CD8-positive, alpha-beta memory T cell (primary cell): ENCODE measurements around the gene WFDC1. TPM values are rescaled to one million over a fixed set of nuclear protein-coding genes. Genes with fewer than 3 reads are reported as not detected.

Source experiments
- CTCF ChIA-PET: fragments of 350-600 bp; sonication (Branson Sonifier 250); formaldehyde crosslinking; loops from one replicate; lab custom pipeline; 2021; ENCODE audit warnings: antibody characterized with exemption; lab: Charles Lee
- POLR2A ChIA-PET: fragments of 350-600 bp; sonication (Branson Sonifier 250); formaldehyde crosslinking; loops from one replicate; lab custom pipeline; 2021; ENCODE audit warnings: antibody characterized with exemption; lab: Charles Lee
- DNase-seq, 5 donors: peaks; one replicate each; pipeline versions ENCODE4 v3.0.0 to v3.0.0-alpha.2; 2020 to 2022; ENCODE audit warnings: mixed read lengths in 1 of 5
- H3K27ac ChIP-seq: one replicate; pipeline ENCODE4 v1.7.0; 2013; ENCODE audit warnings: low read depth, mild to moderate bottlenecking, low read length, moderate library complexity
- H3K27me3 ChIP-seq: 2 replicates; pipeline ENCODE4 v1.7.0; 2013; ENCODE audit warnings: low read length, mild to moderate bottlenecking; ENCODE audit not compliant: insufficient read depth, poor library complexity, severe bottlenecking
- H3K36me3 ChIP-seq: 2 replicates; pipeline ENCODE4 v1.7.0; 2013; ENCODE audit warnings: mild to moderate bottlenecking, low read length, moderate library complexity; ENCODE audit not compliant: insufficient read depth
- H3K4me1 ChIP-seq: 2 replicates; pipeline ENCODE4 v1.7.0; 2013; ENCODE audit warnings: mild to moderate bottlenecking, low read length, moderate library complexity; ENCODE audit not compliant: insufficient read depth
- H3K4me3 ChIP-seq: 2 replicates; pipeline ENCODE4 v1.7.0; 2013; ENCODE audit warnings: mild to moderate bottlenecking, low read length
- H3K9me3 ChIP-seq: 2 replicates; pipeline ENCODE4 v1.7.0; 2013; ENCODE audit warnings: mild to moderate bottlenecking, low read length
- H3K27ac Mint-ChIP-seq, 8 donors: one replicate each; pipeline ENCODE4 v1.8.0; 2020 to 2021; ENCODE audit warnings: mixed read lengths in 8 of 8, mild to moderate bottlenecking in 6 of 8, inconsistent platforms in 3 of 8, moderate library complexity in 3 of 8
- H3K27me3 Mint-ChIP-seq, 2 donors: one replicate each; pipeline ENCODE4 v1.8.0; 2020 to 2021; ENCODE audit warnings: mixed read lengths in 2 of 2, mild to moderate bottlenecking in 1 of 2, moderate library complexity in 1 of 2
- H3K36me3 Mint-ChIP-seq, 3 donors: one replicate each; pipeline ENCODE4 v1.8.0; 2020 to 2021; ENCODE audit warnings: mixed read lengths in 3 of 3, inconsistent platforms in 1 of 3, mild to moderate bottlenecking in 1 of 3
- H3K4me1 Mint-ChIP-seq, 3 donors: one replicate each; pipeline ENCODE4 v1.8.0; 2020 to 2021; ENCODE audit warnings: mixed read lengths in 3 of 3, inconsistent platforms in 1 of 3, mild to moderate bottlenecking in 1 of 3
- H3K4me3 Mint-ChIP-seq, 7 donors: one replicate each; pipeline ENCODE4 v1.8.0; 2020 to 2021; ENCODE audit warnings: mixed read lengths in 7 of 7, mild to moderate bottlenecking in 6 of 7, moderate library complexity in 4 of 7, inconsistent platforms in 2 of 7
- H3K9me3 Mint-ChIP-seq, 5 donors: one replicate each; pipeline ENCODE4 v1.8.0; 2020 to 2022; ENCODE audit warnings: mixed read lengths in 5 of 5, mild to moderate bottlenecking in 3 of 5, moderate library complexity in 2 of 5, inconsistent platforms in 1 of 5
- polyA plus RNA-seq: library from polyadenylated mRNA; unstranded; fragments of 300-500 nt; fragmentation: Illumina TruSeq; gene quantifications from one replicate; pipeline ENCODE4 v1.2.3, GENCODE V29; 2021
- total RNA-seq, 2 experiments: library from RNA; stranded (reverse); gene quantifications; one replicate each; pipeline ENCODE4 v1.2.3, GENCODE V29; 2021

Gene WFDC1
- total and polyA plus RNA-seq, 3 experiments from 2014 or later, result not detected

- H3K4me1 ChIP-seq, result no peaks in the 10 kb centered on the region
- Mint-ChIP-seq H3K27me3 (peaks cover 13 to 30% of the 10 kb centered on the region in 2 donors), H3K4me1 (no peaks in the 10 kb centered on the region), H3K4me3 (no peak overlapping the region), H3K9me3 (no peaks in the 10 kb centered on the region), H3K27ac (no peak overlapping the region), H3K36me3 (no peaks in the 10 kb centered on the region)
- no peaks in the 10 kb centered on the region for H3K9me3 ChIP-seq
- no peaks in the 10 kb centered on the region for H3K27me3 ChIP-seq
- no peaks in the 10 kb centered on the region for H3K36me3 ChIP-seq
- H3K27ac ChIP-seq, result no peak overlapping the region
- DNase-seq, result no peak
- CTCF ChIA-PET, result no interaction called here
- POLR2A ChIA-PET, result no interaction called here
- no peak overlapping the region for H3K4me3 ChIP-seq
Measured at GRCh38 chr16:84284154-84284722, 10.4 kb upstream of the WFDC1 start.

- no peak overlapping the region for H3K27ac Mint-ChIP-seq
- H3K36me3 Mint-ChIP-seq, result no peaks in the 10 kb centered on the region
- H3K36me3 ChIP-seq, result no peaks in the 10 kb centered on the region
- no peak overlapping the region for H3K4me3 ChIP-seq
- H3K27ac ChIP-seq, result no peak overlapping the region
- no peak overlapping the region for H3K4me3 Mint-ChIP-seq
- H3K9me3 ChIP-seq, result no peaks in the 10 kb centered on the region
- CTCF ChIA-PET, result interaction anchor here (1.7 kb wide), 1 partner anchor 10 kb away, joined by 5 read pairs; no protein-coding TSS in a partner anchor
- no peaks in the 10 kb centered on the region for H3K27me3 ChIP-seq
- peaks cover 14 to 41% of the 10 kb centered on the region in 2 donors for H3K27me3 Mint-ChIP-seq
- H3K4me1 ChIP-seq, result no peaks in the 10 kb centered on the region
- no peaks in the 10 kb centered on the region for H3K9me3 Mint-ChIP-seq
- DNase-seq, result no peak
- no peaks in the 10 kb centered on the region for H3K4me1 Mint-ChIP-seq
- POLR2A ChIA-PET, result no interaction called here
Measured at GRCh38 chr16:84286578-84287240, 8.0 kb upstream of the WFDC1 start.

GRCh38 chr16:84288902-84289301 lies 5.8 kb upstream of the WFDC1 start:
- Mint-ChIP-seq H3K9me3 (peaks cover 0 to 2% (median 0%) of the 10 kb centered on the region in 5 donors), H3K27me3 (peaks cover 17 to 55% of the 10 kb centered on the region in 2 donors), H3K27ac (no peak overlapping the region), H3K4me1 (peaks cover 0 to under 1% (median 0%) of the 10 kb centered on the region in 3 donors), H3K36me3 (no peaks in the 10 kb centered on the region), H3K4me3 (no peak overlapping the region)
- Histone ChIP-seq H3K36me3 (no peaks in the 10 kb centered on the region), H3K4me1 (no peaks in the 10 kb centered on the region), H3K4me3 (no peak overlapping the region), H3K27me3 (no peaks in the 10 kb centered on the region), H3K27ac (no peak overlapping the region), H3K9me3 (no peaks in the 10 kb centered on the region)
- POLR2A ChIA-PET, result no interaction called here
- CTCF ChIA-PET, result no interaction called here
- no peak for DNase-seq

- ChIA-PET POLR2A (no interaction called here), CTCF (no interaction called here)
- peaks cover 28 to 75% of the 10 kb centered on the region in 2 donors for H3K27me3 Mint-ChIP-seq
- H3K9me3 Mint-ChIP-seq, result peaks cover 0 to 2% (median 0%) of the 10 kb centered on the region in 5 donors
- H3K27ac Mint-ChIP-seq, result no peak overlapping the region
- H3K4me1 ChIP-seq, result no peaks in the 10 kb centered on the region
- no peaks in the 10 kb centered on the region for H3K9me3 ChIP-seq
- H3K4me3 Mint-ChIP-seq, result no peak overlapping the region
- no peaks in the 10 kb centered on the region for H3K36me3 ChIP-seq
- no peak overlapping the region for H3K4me3 ChIP-seq
- H3K4me1 Mint-ChIP-seq, result peaks cover 3 to 11% (median 5%) of the 10 kb centered on the region in 3 donors
- no peak for DNase-seq
- H3K27me3 ChIP-seq, result no peaks in the 10 kb centered on the region
- H3K36me3 Mint-ChIP-seq, result no peaks in the 10 kb centered on the region
- no peak overlapping the region for H3K27ac ChIP-seq
Measured at GRCh38 chr16:84291226-84291625, 3.5 kb upstream of the WFDC1 start.

- H3K36me3 Mint-ChIP-seq, result no peaks in the 10 kb centered on the region
- DNase-seq, result no peak
- peaks cover 0 to 2% (median 0%) of the 10 kb centered on the region in 5 donors for H3K9me3 Mint-ChIP-seq
- no peak overlapping the region for H3K27ac ChIP-seq
- no peaks in the 10 kb centered on the region for H3K9me3 ChIP-seq
- H3K4me1 ChIP-seq, result no peaks in the 10 kb centered on the region
- no peaks in the 10 kb centered on the region for H3K36me3 ChIP-seq
- ChIA-PET POLR2A (no interaction called here), CTCF (no interaction called here)
- peaks cover 28 to 80% of the 10 kb centered on the region in 2 donors for H3K27me3 Mint-ChIP-seq
- H3K4me3 Mint-ChIP-seq, result no peak overlapping the region
- H3K27me3 ChIP-seq, result no peaks in the 10 kb centered on the region
- H3K4me1 Mint-ChIP-seq, result peaks cover 3 to 11% (median 5%) of the 10 kb centered on the region in 3 donors
- H3K4me3 ChIP-seq, result no peak overlapping the region
- no peak overlapping the region for H3K27ac Mint-ChIP-seq
Measured at GRCh38 chr16:84292011-84292410, 2.7 kb upstream of the WFDC1 start.

- CTCF ChIA-PET, result no interaction called here
- H3K27ac ChIP-seq, result no peak overlapping the region
- H3K27me3 ChIP-seq, result no peaks in the 10 kb centered on the region
- no peak overlapping the region for H3K4me3 Mint-ChIP-seq
- H3K4me1 Mint-ChIP-seq, result peaks cover 3 to 11% (median 5%) of the 10 kb centered on the region in 3 donors
- peaks cover 28 to 73% of the 10 kb centered on the region in 2 donors for H3K27me3 Mint-ChIP-seq
- H3K4me1 ChIP-seq, result no peaks in the 10 kb centered on the region
- no peak overlapping the region for H3K4me3 ChIP-seq
- H3K36me3 Mint-ChIP-seq, result no peaks in the 10 kb centered on the region
- H3K9me3 Mint-ChIP-seq, result peaks cover 0 to 2% (median 0%) of the 10 kb centered on the region in 5 donors
- no peaks in the 10 kb centered on the region for H3K36me3 ChIP-seq
- no peak for DNase-seq
- POLR2A ChIA-PET, result no interaction called here
- no peaks in the 10 kb centered on the region for H3K9me3 ChIP-seq
- no peak overlapping the region for H3K27ac Mint-ChIP-seq
Measured at GRCh38 chr16:84293406-84293805, 1.3 kb upstream of the WFDC1 start.

- Mint-ChIP-seq H3K4me1 (peaks cover 3 to 11% (median 5%) of the 10 kb centered on the region in 3 donors), H3K4me3 (peak overlapping the region in 1 of 7 donors; percentile 27), H3K36me3 (no peaks in the 10 kb centered on the region), H3K9me3 (peaks cover 0 to 2% (median 0%) of the 10 kb centered on the region in 5 donors), H3K27ac (no peak overlapping the region), H3K27me3 (peaks cover 21 to 72% of the 10 kb centered on the region in 2 donors)
- DNase-seq, result no peak
- no peak overlapping the region for H3K27ac ChIP-seq
- no peak overlapping the region for H3K4me3 ChIP-seq
- H3K4me1 ChIP-seq, result no peaks in the 10 kb centered on the region
- H3K36me3 ChIP-seq, result no peaks in the 10 kb centered on the region
- ChIA-PET CTCF (interaction anchor here (1.6 kb wide), 1 partner anchor 17 kb away, joined by 4 read pairs; no protein-coding TSS in a partner anchor), POLR2A (no interaction called here)
- H3K27me3 ChIP-seq, result no peaks in the 10 kb centered on the region
- no peaks in the 10 kb centered on the region for H3K9me3 ChIP-seq
Measured at GRCh38 chr16:84294117-84294516, 561 bp upstream of the WFDC1 start.

GRCh38 chr16:84295203-84295860 lies 654 bp downstream of the WFDC1 start:
- Histone ChIP-seq H3K9me3 (no peaks in the 10 kb centered on the region), H3K4me1 (no peaks in the 10 kb centered on the region), H3K27ac (no peak overlapping the region), H3K36me3 (no peaks in the 10 kb centered on the region), H3K27me3 (no peaks in the 10 kb centered on the region), H3K4me3 (no peak overlapping the region)
- POLR2A ChIA-PET, result no interaction called here
- CTCF ChIA-PET, result interaction anchor here (1.6 kb wide), 1 partner anchor 18 kb away, joined by 4 read pairs; no protein-coding TSS in a partner anchor
- Mint-ChIP-seq H3K4me3 (peak overlapping the region in 1 of 7 donors; percentile 31), H3K27me3 (peaks cover 18 to 61% of the 10 kb centered on the region in 2 donors), H3K36me3 (no peaks in the 10 kb centered on the region), H3K9me3 (peaks cover 0 to 2% (median 0%) of the 10 kb centered on the region in 5 donors), H3K4me1 (peaks cover 3 to 11% (median 5%) of the 10 kb centered on the region in 3 donors), H3K27ac (peak overlapping the region in 1 of 8 donors; percentile 33)
- DNase-seq, result no peak
